M059J (cell line): Measurements from ENCODE around the gene TUBB4A. TPM values are rescaled to one million over a fixed set of nuclear protein-coding genes. Genes with fewer than 3 reads are reported as not detected.

Experiments
- DNase-seq: peaks from one replicate; pipeline ENCODE4 v3.0.0-alpha.2; 2012; ENCODE audit warnings: low read depth
- total RNA-seq: library from RNA; depleted of rRNA; stranded (reverse); fragments of >200 nt; shearing (Covaris generic); gene quantifications from 2 replicates; pipeline ENCODE4 v1.2.3, GENCODE V29; 2014

The TUBB4A gene
- total RNA-seq, 1 experiment from 2014 or later = 0.20 TPM

GRCh38 chr19:6467384-6467783 is 34.7 kb downstream of the TUBB4A start:
- no peak for DNase-seq

DNA sequence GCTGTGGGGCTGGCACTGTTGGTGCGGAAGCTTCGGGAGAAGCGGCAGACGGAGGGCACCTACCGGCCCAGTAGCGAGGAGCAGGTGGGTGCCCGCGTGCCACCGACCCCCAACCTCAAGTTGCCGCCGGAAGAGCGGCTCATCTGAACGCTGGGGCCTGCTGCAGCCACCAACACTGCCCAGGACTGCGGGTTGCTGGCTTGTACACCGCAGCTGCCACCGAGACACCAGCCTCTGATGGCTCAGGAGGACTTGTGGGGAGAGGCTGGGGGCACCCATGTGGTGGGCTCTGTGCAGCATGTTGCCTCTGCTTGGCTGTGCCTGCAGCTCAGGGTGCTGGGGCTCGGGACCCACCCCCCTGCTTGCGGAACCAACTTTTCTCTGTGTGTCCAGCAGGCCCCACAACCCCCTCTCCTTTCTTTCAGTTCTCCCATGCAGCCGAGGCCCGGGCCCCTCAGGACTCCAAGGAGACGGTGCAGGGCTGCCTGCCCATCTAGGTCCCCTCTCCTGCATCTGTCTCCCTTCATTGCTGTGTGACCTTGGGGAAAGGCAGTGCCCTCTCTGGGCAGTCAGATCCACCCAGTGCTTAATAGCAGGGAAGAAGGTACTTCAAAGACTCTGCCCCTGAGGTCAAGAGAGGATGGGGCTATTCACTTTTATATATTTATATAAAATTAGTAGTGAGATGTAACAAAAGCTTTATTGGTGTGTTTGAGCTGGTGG is 35.4 kb downstream of the TUBB4A start:
- no peak for DNase-seq

DNA sequence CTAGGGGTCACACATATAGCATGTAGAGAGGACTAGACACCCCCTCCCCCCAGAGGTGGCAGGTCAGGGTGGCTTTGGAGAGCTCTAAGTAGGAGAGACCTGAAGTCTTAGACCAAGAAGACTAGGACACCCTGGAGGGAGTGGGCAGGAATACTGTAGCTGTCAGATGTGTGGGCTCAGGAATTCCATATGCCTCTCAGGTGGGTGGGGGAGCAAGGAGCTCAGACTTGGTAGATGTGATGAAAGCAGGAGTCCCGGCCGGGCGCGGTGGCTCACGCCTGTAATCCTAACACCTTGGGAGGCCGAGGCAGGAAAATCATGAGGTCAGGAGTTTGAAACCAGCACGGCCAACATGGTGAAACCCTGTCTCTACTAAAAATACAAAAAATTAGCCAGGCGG is 36.4 kb downstream of the TUBB4A start:
- no peak for DNase-seq

DNA sequence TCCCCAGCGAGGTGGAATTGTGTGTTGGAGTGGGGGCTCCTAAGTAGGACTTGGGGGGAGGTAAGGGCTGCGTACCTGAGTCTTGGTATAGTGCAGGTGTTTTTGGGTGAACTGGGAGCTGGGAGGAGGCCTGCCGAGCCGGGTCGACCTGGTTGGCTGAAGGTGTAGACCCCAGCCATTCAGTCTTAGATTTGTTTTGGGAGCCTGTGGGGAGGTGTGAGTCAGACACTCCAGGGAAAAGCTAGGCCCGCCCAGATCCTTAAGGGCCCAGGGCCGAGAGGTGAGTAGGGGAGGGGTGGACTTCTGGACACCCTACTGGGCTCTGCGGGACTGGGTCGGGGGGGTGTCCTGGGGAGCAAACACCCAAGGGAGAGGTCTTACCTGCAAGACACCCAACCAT is 37.1 kb downstream of the TUBB4A start:
- no peak for DNase-seq

- no peak for DNase-seq
Observed at GRCh38 chr19:6464070-6464873, 37.8 kb downstream of the TUBB4A start, which contains the start of gene CRB3. CRB3 (plus strand) TSS chr19:6464271; CDS start chr19:6464702, 431 bp downstream.

DNA sequence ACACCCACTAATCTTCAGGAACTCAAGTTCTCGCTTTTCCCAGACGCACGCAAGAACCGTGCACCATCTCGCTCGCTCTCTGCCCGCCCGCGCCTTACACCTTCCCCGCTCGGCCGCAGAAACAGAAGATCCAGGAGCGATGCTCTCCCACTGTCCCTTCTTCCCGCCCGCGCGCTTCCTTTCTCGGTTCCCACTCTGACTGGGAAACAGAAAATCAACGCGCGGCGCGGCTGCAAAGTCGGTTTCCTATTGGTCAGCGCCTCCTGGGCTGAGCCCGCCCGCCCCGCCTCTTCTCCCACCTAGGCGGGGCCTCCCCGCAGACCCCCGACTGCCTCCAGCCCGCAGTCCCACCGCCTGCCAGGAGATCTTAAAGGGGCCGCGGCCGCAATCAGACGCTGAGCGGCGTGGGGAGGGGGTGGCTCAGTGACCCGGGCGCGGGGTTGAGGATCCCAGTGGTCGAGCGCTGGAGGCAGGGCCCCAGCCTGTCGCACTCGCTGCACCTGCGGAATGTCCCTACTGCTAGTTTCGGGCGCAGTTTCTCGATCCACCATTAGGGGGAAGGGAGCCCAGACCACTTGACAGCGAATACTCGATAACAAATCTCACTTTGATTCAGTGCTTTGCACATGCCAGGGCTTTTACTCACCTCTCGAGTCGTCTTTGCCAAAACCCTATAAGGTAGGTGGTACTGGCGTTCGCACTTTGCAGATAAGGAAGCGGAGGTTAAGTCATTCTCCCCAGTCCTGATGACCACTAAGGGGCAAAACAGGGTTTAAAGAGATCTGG is 41.8 kb downstream of the TUBB4A start:
- peak; percentile 96 for DNase-seq

GRCh38 chr19:6459262-6460098 is 42.6 kb downstream of the TUBB4A start, which contains the start of gene SLC25A23:
SLC25A23 (minus strand) TSS chr19:6459792; CDS start chr19:6459628, 164 bp downstream.
- peak; percentile 63 for DNase-seq

DNA sequence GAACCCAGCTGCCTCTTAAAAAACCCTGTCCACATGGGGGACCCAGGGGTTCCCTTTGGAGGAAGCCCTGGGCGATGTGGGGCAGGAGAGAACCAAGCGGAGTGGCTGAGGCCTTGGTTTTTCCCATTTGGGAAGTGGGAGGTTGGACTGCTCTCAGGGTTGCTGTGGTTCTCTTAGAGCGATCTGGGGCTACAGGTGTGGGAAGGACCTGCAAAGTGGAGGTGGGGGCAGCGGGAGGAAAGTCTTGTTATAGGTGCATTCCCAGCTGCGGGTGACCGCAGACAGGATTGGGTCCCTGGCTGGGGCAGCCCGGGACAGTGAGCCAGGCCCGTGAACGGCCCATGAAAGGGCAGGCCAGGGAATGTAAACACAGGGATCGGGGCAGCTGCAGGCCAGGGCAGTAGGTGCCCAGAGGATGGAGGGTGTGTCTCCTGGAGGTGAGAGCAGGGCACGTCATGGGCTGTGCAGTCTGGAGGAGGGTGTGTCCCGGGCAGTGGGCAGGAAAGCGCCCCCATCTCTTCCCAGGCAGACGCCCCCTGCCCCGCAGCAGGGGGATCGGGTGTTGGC is 43.3 kb downstream of the TUBB4A start:
- no peak for DNase-seq

DNA sequence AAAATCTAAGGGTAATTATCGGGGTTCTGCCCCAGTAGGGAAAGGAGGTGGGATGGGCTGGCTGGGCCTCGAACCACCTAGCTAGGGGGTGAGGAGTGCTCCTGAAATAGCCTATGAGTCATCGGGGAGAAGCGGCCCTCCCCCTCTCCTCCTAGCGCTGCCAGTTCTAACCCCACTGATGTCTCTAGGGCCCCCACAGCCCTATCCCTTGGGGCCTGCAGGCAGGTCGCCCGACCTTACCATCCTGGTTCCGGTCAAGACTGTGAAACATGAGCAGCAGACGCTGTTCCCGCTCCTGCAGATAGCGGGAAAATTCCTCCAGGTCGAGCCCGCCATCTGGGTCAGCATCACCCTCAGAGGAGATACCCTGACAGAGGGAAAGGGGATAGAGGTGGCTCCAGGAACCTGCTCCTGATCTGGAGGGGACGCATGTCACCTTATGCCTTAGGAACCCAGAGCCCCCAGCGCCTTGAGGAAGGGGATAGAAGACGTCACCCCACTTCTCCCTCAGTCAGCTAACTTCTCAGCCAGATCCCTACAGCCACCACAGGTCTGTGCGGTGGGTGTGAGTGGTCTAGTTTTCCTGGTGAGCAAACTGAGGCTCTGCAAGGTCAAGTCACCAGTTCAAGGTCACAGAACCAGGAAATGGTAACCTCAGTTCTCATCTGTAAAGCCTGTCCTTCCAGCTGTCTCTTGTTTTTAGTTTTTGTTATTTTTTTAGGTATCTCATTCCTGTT is 44.0 kb downstream of the TUBB4A start:
- DNase-seq = no peak

GRCh38 chr19:6455924-6456323 is 46.2 kb downstream of the TUBB4A start:
- no peak for DNase-seq

DNA sequence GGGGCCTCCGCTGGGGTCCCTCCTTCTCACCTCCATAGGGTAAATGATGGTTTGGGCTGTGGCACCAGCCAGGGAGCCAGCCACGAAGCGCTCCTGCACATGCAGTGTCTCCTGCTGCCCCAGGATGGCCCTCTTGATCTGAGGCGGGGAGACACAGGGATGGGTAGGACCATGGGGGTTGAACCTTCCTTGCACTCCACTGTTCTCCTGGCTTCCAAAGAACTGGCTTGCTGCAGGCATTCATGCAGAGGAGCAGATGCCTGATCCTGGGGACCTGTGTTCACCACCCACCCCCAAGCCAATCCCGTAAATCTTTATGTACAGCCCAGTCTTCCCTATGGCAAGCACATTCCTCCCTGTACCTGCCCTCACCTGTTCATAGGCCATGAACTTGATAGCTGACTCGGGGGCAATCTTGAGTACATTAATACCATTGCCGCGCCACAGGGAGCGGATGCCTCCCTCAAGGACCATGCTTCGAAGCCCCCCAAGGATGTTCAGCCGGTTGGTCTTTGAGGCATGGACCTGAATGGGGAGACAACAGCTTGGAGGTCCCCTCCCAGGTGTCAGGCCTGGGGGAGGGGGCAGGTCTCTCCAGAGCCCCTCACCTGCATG is 48.1 kb downstream of the TUBB4A start:
- no peak for DNase-seq

GRCh38 chr19:6452899-6453298 is 49.2 kb downstream of the TUBB4A start:
- DNase-seq = no peak

- no peak for DNase-seq
Observed at GRCh38 chr19:6452223-6452614, 49.9 kb downstream of the TUBB4A start.

DNA sequence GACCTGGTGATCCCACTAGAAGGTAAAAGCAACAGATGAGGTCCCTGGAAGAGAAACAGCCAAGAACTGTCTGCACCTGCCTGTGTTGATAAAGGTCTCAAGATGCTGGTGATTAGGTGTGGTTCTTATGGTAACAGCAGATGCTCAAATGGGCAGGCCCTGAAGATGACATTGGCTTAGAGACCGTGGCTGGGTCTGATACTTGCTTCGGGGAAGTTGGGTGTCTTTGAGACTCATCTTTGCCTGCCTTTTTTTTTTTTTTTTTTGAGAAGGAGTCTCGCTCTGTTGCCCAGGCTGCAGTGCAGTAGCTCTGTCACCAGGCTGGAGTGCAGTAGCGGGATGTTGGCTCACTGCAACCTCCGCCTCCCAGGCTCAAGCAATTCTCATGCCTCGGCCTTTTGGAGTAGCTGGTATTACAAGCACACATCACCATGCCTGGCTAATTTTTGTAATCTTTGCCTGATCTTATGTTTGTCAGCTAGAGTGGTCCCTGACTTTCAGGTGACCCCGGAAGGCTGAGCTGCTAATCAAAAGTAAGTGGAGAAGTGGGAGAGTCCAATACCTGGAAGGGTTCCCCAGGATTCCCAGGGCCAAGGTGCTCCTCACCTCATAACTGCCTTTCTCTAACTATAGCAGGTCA is 50.4 kb downstream of the TUBB4A start:
- DNase-seq = no peak

- DNase-seq = no peak
Observed at GRCh38 chr19:6450166-6450565, 51.9 kb downstream of the TUBB4A start.

DNA sequence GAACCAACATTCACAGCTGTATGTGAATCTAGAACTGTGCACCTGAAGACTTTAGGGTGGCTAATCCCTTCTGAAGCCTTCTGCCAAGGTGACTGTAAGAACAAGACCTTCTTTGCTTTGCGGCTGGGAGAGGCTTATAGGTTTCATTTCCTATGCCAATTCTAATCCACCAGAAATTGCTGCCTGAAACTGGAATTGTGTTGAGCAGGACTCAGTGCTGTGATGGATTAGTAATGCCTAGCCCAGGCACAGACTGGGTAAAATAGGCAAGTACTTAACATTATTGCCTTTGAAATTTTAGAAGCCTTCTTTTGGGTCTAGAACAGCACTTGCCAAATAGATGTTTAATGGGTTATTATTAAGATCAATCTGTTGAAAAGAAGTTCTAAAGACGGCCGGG is 54.1 kb downstream of the TUBB4A start:
- DNase-seq = no peak

DNA sequence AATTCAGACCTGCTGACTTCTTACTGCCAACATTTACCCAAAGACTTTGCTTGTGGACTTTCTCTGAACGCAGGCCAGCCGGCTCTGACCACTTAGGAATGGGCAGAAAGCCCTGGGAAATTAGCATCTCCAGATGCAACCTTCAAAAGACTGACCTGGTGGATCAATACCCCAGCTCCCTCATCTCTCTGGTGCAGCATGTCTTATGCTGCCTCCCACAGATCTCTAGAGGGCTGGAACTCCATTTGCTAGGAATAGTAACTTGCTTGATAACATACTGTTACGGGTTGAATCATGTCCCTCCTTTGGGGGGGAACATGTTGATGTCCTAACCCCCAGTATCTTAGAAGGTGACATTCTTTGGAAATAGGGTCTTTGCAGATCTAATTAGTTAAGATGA is 55.7 kb downstream of the TUBB4A start:
- DNase-seq = no peak
